ENCODE results near the gene PPP1R16B. TPM values are rescaled to one million over a fixed set of nuclear protein-coding genes. Genes with fewer than 3 reads are reported as not detected.

The PPP1R16B gene
- polyA plus RNA-seq, 6 donors from 2014 or later = 22.1 to 54.6 (median 38.4) TPM

- H3K36me3 Mint-ChIP-seq = no peaks in the 10 kb centered on the region
- ATAC-seq (ENCODE audit: low read depth in 2 of 2) (no peak), DNase-seq (no peak)
- no peaks in the 10 kb centered on the region for H3K27me3 Mint-ChIP-seq
- peak overlapping the region; percentile 88 to 100 (median 94) for H3K27ac Mint-ChIP-seq
- peak overlapping the region in 7 of 8 donors; percentile 74 to 88 (median 81) for H3K4me3 Mint-ChIP-seq
- peaks cover 78 to 95% (median 88%) of the 10 kb centered on the region in 3 donors for H3K4me1 Mint-ChIP-seq
- no peaks in the 10 kb centered on the region for H3K9me3 Mint-ChIP-seq
These were observed 77.1 kb downstream of the PPP1R16B start for GRCh38 chr20:38882600-38882999.

GRCh38 chr20:38883081-38883980 lies 77.8 kb downstream of the PPP1R16B start:
- Mint-ChIP-seq H3K27me3 (no peaks in the 10 kb centered on the region), H3K4me3 (peak overlapping the region in 7 of 8 donors; percentile 36 to 88 (median 79)), H3K36me3 (no peaks in the 10 kb centered on the region), H3K27ac (peak overlapping the region; percentile 79 to 100 (median 94)), H3K9me3 (no peaks in the 10 kb centered on the region), H3K4me1 (peaks cover 78 to 93% (median 88%) of the 10 kb centered on the region in 3 donors)
- ATAC-seq (ENCODE audit: low read depth in 2 of 2) (no peak), DNase-seq (no peak)

GRCh38 chr20:38883981-38884733 lies 78.7 kb downstream of the PPP1R16B start:
- peak overlapping the region in 5 of 8 donors; percentile 49 to 76 (median 69) for H3K4me3 Mint-ChIP-seq
- ATAC-seq (ENCODE audit: low read depth in 2 of 2) = no peak

GRCh38 chr20:38885357-38885756 lies 79.9 kb downstream of the PPP1R16B start:
- peaks cover 63 to 87% (median 86%) of the 10 kb centered on the region in 3 donors for H3K4me1 Mint-ChIP-seq
- peaks cover 0 to 6% of the 10 kb centered on the region in 2 donors for H3K36me3 Mint-ChIP-seq
- H3K27me3 Mint-ChIP-seq = no peaks in the 10 kb centered on the region
- ATAC-seq (ENCODE audit: low read depth in 2 of 2) (no peak), DNase-seq (no peak)
- H3K27ac Mint-ChIP-seq = peak overlapping the region in 3 of 6 donors; percentile 24 to 100 (median 57)
- H3K9me3 Mint-ChIP-seq = no peaks in the 10 kb centered on the region
- H3K4me3 Mint-ChIP-seq = peak overlapping the region in 3 of 8 donors; percentile 20 to 53 (median 25)

More at GRCh38 chr20:38883981-38884733, 78.7 kb downstream of the PPP1R16B start:
- DNase-seq = no peak
- H3K9me3 Mint-ChIP-seq = no peaks in the 10 kb centered on the region
- H3K4me1 Mint-ChIP-seq = peaks cover 71 to 92% (median 88%) of the 10 kb centered on the region in 3 donors
- peak overlapping the region in 5 of 6 donors; percentile 72 to 100 (median 87) for H3K27ac Mint-ChIP-seq
- no peaks in the 10 kb centered on the region for H3K36me3 Mint-ChIP-seq
- no peaks in the 10 kb centered on the region for H3K27me3 Mint-ChIP-seq

- Mint-ChIP-seq H3K4me1 (peaks cover 48 to 84% (median 78%) of the 10 kb centered on the region in 3 donors), H3K27ac (peak overlapping the region in 4 of 6 donors; percentile 43 to 95 (median 68)), H3K36me3 (peaks cover 0 to 10% of the 10 kb centered on the region in 2 donors), H3K4me3 (peak overlapping the region in 2 of 8 donors; percentile 6 to 62), H3K9me3 (peaks cover 0 to 4% (median 2%) of the 10 kb centered on the region in 7 donors), H3K27me3 (no peaks in the 10 kb centered on the region)
- ATAC-seq (ENCODE audit: low read depth in 2 of 2) = no peak
- DNase-seq = no peak
These were observed 82.7 kb downstream of the PPP1R16B start for GRCh38 chr20:38888059-38888831.

- peaks cover 49 to 82% (median 81%) of the 10 kb centered on the region in 3 donors for H3K4me1 Mint-ChIP-seq
- H3K27ac Mint-ChIP-seq = peak overlapping the region in 3 of 6 donors; percentile 66 to 95 (median 86)
- no peaks in the 10 kb centered on the region for H3K27me3 Mint-ChIP-seq
- no peak for DNase-seq
- peaks cover 0 to 4% (median 2%) of the 10 kb centered on the region in 7 donors for H3K9me3 Mint-ChIP-seq
- H3K4me3 Mint-ChIP-seq = peak overlapping the region in 1 of 8 donors; percentile 51
- H3K36me3 Mint-ChIP-seq = peaks cover 0 to 10% of the 10 kb centered on the region in 2 donors
- ATAC-seq (ENCODE audit: low read depth in 2 of 2) = no peak
These were observed 83.6 kb downstream of the PPP1R16B start for GRCh38 chr20:38889050-38889449.

- no peak for ATAC-seq (ENCODE audit: low read depth in 2 of 2)
- Mint-ChIP-seq H3K4me3 (peak overlapping the region in 2 of 8 donors; percentile 4 to 25), H3K27ac (peak overlapping the region in 4 of 6 donors; percentile 62 to 95 (median 82)), H3K27me3 (no peaks in the 10 kb centered on the region), H3K9me3 (peaks cover 0 to 4% (median 2%) of the 10 kb centered on the region in 7 donors), H3K4me1 (peaks cover 52 to 82% (median 82%) of the 10 kb centered on the region in 3 donors), H3K36me3 (peaks cover 0 to 10% of the 10 kb centered on the region in 2 donors)
- DNase-seq = no peak
These were observed 84.4 kb downstream of the PPP1R16B start for GRCh38 chr20:38889792-38890496.

GRCh38 chr20:38890497-38890818 lies 85.0 kb downstream of the PPP1R16B start:
- no peaks in the 10 kb centered on the region for H3K27me3 Mint-ChIP-seq
- no peak for DNase-seq
- peaks cover 0 to 10% of the 10 kb centered on the region in 2 donors for H3K36me3 Mint-ChIP-seq

GRCh38 chr20:38892091-38892981 lies 86.8 kb downstream of the PPP1R16B start:
- peak; percentile 13 for DNase-seq
- Mint-ChIP-seq H3K36me3 (peaks cover 6 to 20% of the 10 kb centered on the region in 2 donors), H3K4me3 (peak overlapping the region in 7 of 8 donors; percentile 40 to 85 (median 66)), H3K27me3 (no peaks in the 10 kb centered on the region), H3K4me1 (peaks cover 48 to 70% (median 63%) of the 10 kb centered on the region in 3 donors), H3K27ac (peak overlapping the region; percentile 59 to 97 (median 94)), H3K9me3 (peaks cover 0 to 4% (median 2%) of the 10 kb centered on the region in 7 donors)
- ATAC-seq (ENCODE audit: low read depth in 2 of 2) = peak; percentile 15 to 24

More at GRCh38 chr20:38890497-38890818, 85.0 kb downstream of the PPP1R16B start:
- H3K9me3 Mint-ChIP-seq = peaks cover 0 to 4% (median 2%) of the 10 kb centered on the region in 7 donors
- ATAC-seq (ENCODE audit: low read depth in 2 of 2) = no peak
- H3K4me3 Mint-ChIP-seq = peak overlapping the region in 2 of 8 donors; percentile 4 to 25
- H3K4me1 Mint-ChIP-seq = peaks cover 48 to 79% (median 78%) of the 10 kb centered on the region in 3 donors
- peak overlapping the region in 3 of 6 donors; percentile 74 to 95 (median 91) for H3K27ac Mint-ChIP-seq

- H3K27me3 Mint-ChIP-seq = no peaks in the 10 kb centered on the region
- H3K36me3 Mint-ChIP-seq = peaks cover 6 to 20% of the 10 kb centered on the region in 2 donors
- H3K4me1 Mint-ChIP-seq = peaks cover 44 to 66% (median 58%) of the 10 kb centered on the region in 3 donors
- peaks cover 0 to 4% (median 2%) of the 10 kb centered on the region in 7 donors for H3K9me3 Mint-ChIP-seq
- H3K4me3 Mint-ChIP-seq = peak overlapping the region in 7 of 8 donors; percentile 36 to 85 (median 67)
- H3K27ac Mint-ChIP-seq = peak overlapping the region; percentile 59 to 97 (median 94)
- peak; percentile 10 to 18 for ATAC-seq (ENCODE audit: low read depth in 2 of 2)
- DNase-seq = no peak
These were observed 87.6 kb downstream of the PPP1R16B start for GRCh38 chr20:38893056-38893564.

GRCh38 chr20:38893565-38894090 lies 88.1 kb downstream of the PPP1R16B start:
- ATAC-seq (ENCODE audit: low read depth in 2 of 2) (peak; percentile 88 to 91), DNase-seq (peak; percentile 73)
- Mint-ChIP-seq H3K36me3 (peaks cover 6 to 20% of the 10 kb centered on the region in 2 donors), H3K27me3 (no peaks in the 10 kb centered on the region), H3K4me3 (peak overlapping the region in 6 of 8 donors; percentile 40 to 84 (median 66)), H3K4me1 (peaks cover 40 to 62% (median 53%) of the 10 kb centered on the region in 3 donors), H3K27ac (peak overlapping the region; percentile 83 to 97 (median 92)), H3K9me3 (peaks cover 0 to 4% (median 2%) of the 10 kb centered on the region in 7 donors)
